ENCODE measurements around the gene ROR2. TPM values are rescaled to one million over a fixed set of nuclear protein-coding genes. Genes with fewer than 3 reads are reported as not detected.

ROR2 gene
- total and polyA plus RNA-seq, 2 of the 13 experiments (the other 11 are each of a cell fraction or from before 2014, with no cell fraction given) = not detected

GRCh38 chr9:91896513-91897121 is 53.4 kb downstream of the ROR2 start:
- H4K20me1 ChIP-seq (ENCODE audit: insufficient read depth, low read length) = no peaks in the 10 kb centered on the region
- no peak overlapping the region for H3K4me3 ChIP-seq (replicated peaks in 1 of 3; ENCODE audit: insufficient read depth in 1 of 3, low read depth in 2 of 3, low read length in 3 of 3)
- peaks cover 0 to 8% of the 10 kb centered on the region in 2 experiments; a peak in 3 of 5 replicates for H3K27me3 ChIP-seq (ENCODE audit: control insufficient read depth in 1 of 2, insufficient read depth in 2 of 2, low read length in 2 of 2)
- H3K27ac ChIP-seq (ENCODE audit: extremely low read length, insufficient read depth, low read length) = no peak overlapping the region
- intact Hi-C loops (cut with micrococcal nuclease; ENCODE audit: unreplicated experiment) = no loop called here
- H3K9me3 ChIP-seq (ENCODE audit: low read length) = no peaks in the 10 kb centered on the region
- CTCF ChIA-PET (ENCODE audit: low intra/inter-chr PET ratio, low total read pairs) = no interaction called here
- ATAC-seq (no peak), FAIRE-seq (no peak), DNase-seq (ENCODE audit: low spot score) (no peak)
- no TSS peak for BruUV-seq (replicated peaks)
- 44% methylated on average over 11 of the region's 11 CpGs for WGBS (ENCODE audit: low lambda C conversion rate)
- H3K36me3 ChIP-seq (replicated peaks in 1 of 2; ENCODE audit: control insufficient read depth in 1 of 2, insufficient read depth in 2 of 2, low read length in 2 of 2) = no peaks in the 10 kb centered on the region
- no peaks in the 10 kb centered on the region for H3K79me2 ChIP-seq (ENCODE audit: insufficient read depth, low read length)
- no peak overlapping the region for H2AFZ ChIP-seq (ENCODE audit: low read length)
- POLR2A ChIA-PET = no interaction called here
- in situ Hi-C loops (cut with HindIII; ENCODE audit: extremely low pct_ligation_motif_present, low pct_unique_long_range_greater_than_20kb) = no loop called here
- H3K4me1 ChIP-seq (ENCODE audit: insufficient read depth, low read length) = peaks cover 16% of the 10 kb centered on the region
- H3K4me2 ChIP-seq (ENCODE audit: low read depth, low read length) = no peak overlapping the region
- no peak overlapping the region for H3K9ac ChIP-seq (ENCODE audit: insufficient read depth, low read depth, low read length)
- TF ChIP-seq ZBTB3 (CRISPR knock-in tag; IDR thresholded peaks at IDR 0.05; ENCODE audit: borderline replicate concordance, low read depth) = no peak
- no peak for TF ChIP-seq ZNF263 (CRISPR knock-in tag; IDR thresholded peaks at IDR 0.05)
- no peak for TF ChIP-seq TFDP2 (CRISPR knock-in tag; IDR thresholded peaks at IDR 0.05)
- no peak for TF ChIP-seq ZNF234 (CRISPR knock-in tag; conservative IDR thresholded peaks at IDR 0.05)
- TF ChIP-seq STAT5B (CRISPR knock-in tag; IDR thresholded peaks at IDR 0.05) = no peak
- TF ChIP-seq SNAPC4 (CRISPR knock-in tag; IDR thresholded peaks at IDR 0.05) = no peak
- TF ChIP-seq ZNF720 (CRISPR knock-in tag; IDR thresholded peaks at IDR 0.05) = no peak
- TF ChIP-seq ZHX1 (CRISPR knock-in tag; IDR thresholded peaks at IDR 0.05; ENCODE audit: low read depth) = no peak
- TF ChIP-seq FLYWCH1 (CRISPR knock-in tag; IDR thresholded peaks at IDR 0.05) = no peak
- no peak for TF ChIP-seq TMF1 (CRISPR knock-in tag; IDR thresholded peaks at IDR 0.05; ENCODE audit: low read depth)
- TF ChIP-seq NCOA5 (CRISPR knock-in tag; IDR thresholded peaks at IDR 0.05) = no peak
- TF ChIP-seq SUZ12 (IDR thresholded peaks at IDR 0.05; ENCODE audit: low read depth, low read length) = no peak
- TF ChIP-seq KAT8 (CRISPR knock-in tag; IDR thresholded peaks at IDR 0.05) = no peak
- TF ChIP-seq MIXL1 (CRISPR knock-in tag; IDR thresholded peaks at IDR 0.05) = no peak
- no peak for TF ChIP-seq ATF6 (CRISPR knock-in tag; conservative IDR thresholded peaks at IDR 0.05)
